GM23248 (cell line): ENCODE measurements around the gene SPINT2.

ENCODE experiments used
- EZH2 ChIP-seq: fragments of 200-600 bp; sonication (generic); IDR thresholded peaks from 2 replicates; pipeline ENCODE4 v1.6.1; 2018; ENCODE audit warnings: antibody characterized with exemption, mild to moderate bottlenecking; ENCODE audit not compliant: insufficient read depth, poor library complexity, severe bottlenecking
- EZH2phosphoT487 ChIP-seq: fragments of 200-600 bp; sonication (generic); IDR thresholded peaks from 2 replicates; pipeline ENCODE4 v1.6.1; 2018; ENCODE audit warnings: antibody characterized with exemption, moderate library complexity, mild to moderate bottlenecking, low read depth; ENCODE audit not compliant: insufficient read depth

GRCh38 chr19:38335949-38336637 is 71.7 kb downstream of the SPINT2 start:
- TF ChIP-seq EZH2 (no peak), EZH2phosphoT487 (no peak)
